Medulla oblongata (tissue), 1 donor: Measurements from ENCODE around the gene ODAPH.
"Not testable (repeated sequence)": the region's sequence is repeated elsewhere in the genome, so short reads cannot be mapped to it uniquely, and the experiment has no call there.

Experiments
- DNase-seq: peaks from one replicate; pipeline ENCODE4 v3.0.0-alpha.2; 2015; ENCODE audit errors: extremely low spot score

Gene ODAPH, protein sequence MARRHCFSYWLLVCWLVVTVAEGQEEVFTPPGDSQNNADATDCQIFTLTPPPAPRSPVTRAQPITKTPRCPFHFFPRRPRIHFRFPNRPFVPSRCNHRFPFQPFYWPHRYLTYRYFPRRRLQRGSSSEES

DNA sequence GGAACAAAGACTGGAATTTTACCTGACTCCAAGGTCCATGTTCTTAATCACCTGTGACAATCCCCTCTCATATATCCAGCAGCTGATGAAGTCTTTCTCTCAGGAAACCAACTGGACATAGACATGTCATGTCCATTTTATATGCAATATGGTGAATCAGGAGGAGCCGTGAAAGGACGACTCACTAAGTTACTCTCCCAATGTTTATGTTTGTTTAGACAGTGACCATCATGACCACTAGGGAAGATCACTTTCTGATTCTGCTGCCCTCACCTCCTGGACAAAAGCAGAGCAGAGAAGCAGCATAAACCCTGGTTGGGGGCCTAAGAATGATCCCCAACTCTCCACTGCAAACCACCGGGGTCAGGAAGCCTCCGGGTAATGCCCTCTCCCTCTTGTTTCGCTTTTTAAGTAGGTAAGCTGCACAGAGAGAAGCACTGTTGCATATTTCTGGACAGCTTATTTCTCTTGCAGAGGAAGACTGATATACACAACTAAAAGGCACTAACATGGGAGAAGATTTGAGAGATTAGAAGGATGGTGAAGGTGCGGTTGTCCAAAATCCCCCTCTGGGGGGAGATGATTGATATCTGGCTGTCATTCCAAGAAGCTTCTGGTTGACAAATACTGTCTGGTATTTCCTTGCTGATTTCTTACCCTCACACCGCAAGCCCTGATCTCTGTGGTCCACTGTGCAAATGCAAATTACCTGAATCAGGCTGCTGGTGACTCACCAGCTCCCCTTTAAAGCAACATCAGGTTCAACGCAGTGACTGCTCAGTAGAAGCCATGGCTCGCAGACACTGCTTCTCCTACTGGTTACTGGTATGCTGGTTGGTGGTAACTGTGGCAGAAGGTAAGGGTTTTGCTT is at the start of gene ODAPH:
TSS of gene ODAPH (plus strand) at position 773 of the 871 bp plus-strand sequence. CDS start at position 790, 17 bp downstream.
- no peak for DNase-seq

DNA sequence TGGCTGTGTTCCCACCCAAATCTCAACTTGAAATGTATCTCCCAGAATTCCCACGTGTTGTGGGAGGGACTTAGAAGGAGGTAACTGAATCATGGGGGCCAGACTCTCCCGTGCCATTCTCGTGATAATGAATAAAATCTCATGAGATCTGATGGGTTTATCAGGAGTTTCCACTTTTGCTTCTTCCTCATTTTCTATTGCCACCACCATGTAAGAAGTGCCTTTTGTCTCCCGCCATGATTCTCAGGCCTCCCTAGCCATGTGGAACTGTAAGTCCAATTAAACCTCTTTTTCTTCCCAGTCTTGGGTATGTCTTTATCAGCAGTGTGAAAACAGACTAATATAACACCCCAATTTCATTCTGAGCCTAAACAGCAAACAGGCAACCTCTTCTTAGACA is 46.3 kb upstream of the ODAPH start:
- not testable (repeated sequence) for DNase-seq

- DNase-seq = peak; percentile 27
Measured at GRCh38 chr4:75511841-75512240, 44.0 kb upstream of the ODAPH start.

- DNase-seq = peak; percentile 40
Measured at GRCh38 chr4:75512386-75513211, 43.3 kb upstream of the ODAPH start.

GRCh38 chr4:75513526-75514130 is 42.2 kb upstream of the ODAPH start:
- DNase-seq = peak; percentile 34

- peak; percentile 97 for DNase-seq
Measured at GRCh38 chr4:75514131-75514948, 41.5 kb upstream of the ODAPH start, which contains the start of the genes RCHY1 and THAP6. RCHY1 (minus strand) TSS chr4:75514403; CDS start chr4:75514286, 117 bp downstream. THAP6 (plus strand) TSS chr4:75514473; CDS start chr4:75515453, 980 bp downstream.

DNA sequence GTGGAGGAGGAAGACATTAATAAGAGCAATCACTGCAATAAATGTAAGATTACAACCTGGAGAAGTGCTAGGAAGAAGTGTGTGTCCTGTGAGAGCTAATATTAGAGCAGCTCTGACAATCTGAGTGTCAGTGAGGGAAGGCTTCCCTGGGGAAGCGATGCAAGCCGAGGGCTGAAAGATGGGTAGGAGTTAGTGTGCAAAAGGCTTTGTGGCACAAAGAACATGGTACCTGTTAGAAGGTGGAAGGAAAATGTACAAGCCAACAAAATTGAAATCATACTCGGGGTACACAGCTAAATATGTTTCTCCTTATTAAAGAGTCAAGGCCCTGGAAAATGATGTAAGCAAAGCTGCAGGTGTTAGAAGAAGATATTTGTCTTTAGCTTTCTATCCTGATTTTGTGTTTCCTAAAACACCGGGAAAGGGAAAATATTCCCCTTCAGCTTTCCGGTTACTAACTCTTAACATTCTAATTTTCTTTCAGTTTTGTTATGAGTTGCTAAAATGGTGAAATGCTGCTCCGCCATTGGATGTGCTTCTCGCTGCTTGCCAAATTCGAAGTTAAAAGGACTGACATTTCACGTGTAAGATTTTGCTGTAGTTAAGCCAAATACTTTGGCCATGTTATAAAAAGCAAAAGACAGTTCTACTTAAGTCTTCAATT is 40.8 kb upstream of the ODAPH start:
- DNase-seq = peak; percentile 21

- no peak for DNase-seq
Measured at GRCh38 chr4:75516144-75516543, 39.7 kb upstream of the ODAPH start.

DNA sequence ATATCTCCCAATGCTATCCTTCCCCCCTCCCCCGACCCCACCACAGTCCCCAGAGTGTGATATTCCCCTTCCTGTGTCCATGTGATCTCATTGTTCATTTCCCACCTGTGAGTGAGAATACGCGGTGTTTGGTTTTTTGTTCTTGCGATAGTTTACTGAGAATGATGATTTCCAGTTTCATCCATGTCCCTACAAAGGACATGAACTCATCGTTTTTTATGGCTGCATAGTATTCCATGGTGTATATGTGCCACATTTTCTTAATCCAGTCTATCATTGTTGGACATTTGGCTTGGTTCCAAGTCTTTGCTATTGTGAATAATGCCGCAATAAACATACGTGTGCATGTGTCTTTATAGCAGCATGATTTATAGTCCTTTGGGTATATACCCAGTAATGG is 36.4 kb upstream of the ODAPH start:
- DNase-seq = not testable (repeated sequence)

DNA sequence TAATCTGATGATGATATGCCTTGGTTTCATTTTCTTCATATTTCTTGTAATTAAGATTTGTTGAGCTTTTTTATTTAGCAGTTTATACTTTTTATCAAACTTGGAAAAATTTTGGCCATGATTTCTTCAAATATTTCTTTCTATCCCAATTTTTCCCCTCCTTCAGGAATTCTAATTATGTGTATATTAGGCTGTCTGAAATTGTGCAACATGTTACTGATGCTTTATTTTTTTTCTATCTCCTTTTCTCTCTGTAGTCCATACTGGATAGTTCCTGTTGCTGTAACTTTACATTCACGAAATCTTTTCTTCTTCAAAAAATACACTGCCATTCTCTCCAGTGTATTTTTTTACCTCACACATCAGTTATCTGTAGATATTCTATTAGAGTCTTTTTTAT is 30.8 kb upstream of the ODAPH start:
- no peak for DNase-seq

GRCh38 chr4:75525910-75526309 is 30.0 kb upstream of the ODAPH start:
- no peak for DNase-seq

- DNase-seq = no peak
Measured at GRCh38 chr4:75527482-75527881, 28.4 kb upstream of the ODAPH start.

GRCh38 chr4:75530556-75531322 is 25.1 kb upstream of the ODAPH start:
- no peak for DNase-seq

- not testable (repeated sequence) for DNase-seq
Measured at GRCh38 chr4:75531536-75532143, 24.2 kb upstream of the ODAPH start.

DNA sequence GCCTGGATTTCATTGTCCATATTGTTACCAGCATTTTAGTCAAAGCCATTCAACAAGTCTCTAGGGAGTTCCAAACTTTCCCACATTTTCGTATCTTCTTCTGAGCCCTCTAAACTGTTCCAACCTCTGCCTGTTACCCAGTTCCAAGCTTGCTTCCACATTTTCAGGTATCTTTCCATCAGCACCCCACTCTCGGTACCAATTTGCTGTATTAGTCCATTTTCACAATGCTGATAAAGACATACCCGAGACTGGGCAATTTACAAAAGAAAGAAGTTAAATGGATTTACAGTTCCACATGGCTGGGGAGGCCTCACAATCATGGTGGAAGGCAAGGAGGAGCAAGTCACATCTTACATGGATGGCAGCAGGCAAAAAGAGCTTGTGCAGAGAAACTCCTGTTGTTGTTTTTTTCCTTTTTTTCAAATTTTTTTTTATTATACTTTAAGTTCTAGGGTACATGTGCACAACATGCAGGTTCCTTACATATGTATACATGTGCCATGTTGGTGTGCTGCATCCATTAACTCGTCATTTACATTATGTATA is 22.5 kb upstream of the ODAPH start:
- not testable (repeated sequence) for DNase-seq

- DNase-seq = not testable (repeated sequence)
Measured at GRCh38 chr4:75533926-75534325, 21.9 kb upstream of the ODAPH start.

GRCh38 chr4:75537308-75537707 is 18.6 kb upstream of the ODAPH start:
- not testable (repeated sequence) for DNase-seq

- no peak for DNase-seq
Measured at GRCh38 chr4:75542824-75543223, 13.0 kb upstream of the ODAPH start.

- DNase-seq = not testable (repeated sequence)
Measured at GRCh38 chr4:75544220-75544619, 11.6 kb upstream of the ODAPH start.
